ENCODE measurements around the gene CD34.

DNA sequence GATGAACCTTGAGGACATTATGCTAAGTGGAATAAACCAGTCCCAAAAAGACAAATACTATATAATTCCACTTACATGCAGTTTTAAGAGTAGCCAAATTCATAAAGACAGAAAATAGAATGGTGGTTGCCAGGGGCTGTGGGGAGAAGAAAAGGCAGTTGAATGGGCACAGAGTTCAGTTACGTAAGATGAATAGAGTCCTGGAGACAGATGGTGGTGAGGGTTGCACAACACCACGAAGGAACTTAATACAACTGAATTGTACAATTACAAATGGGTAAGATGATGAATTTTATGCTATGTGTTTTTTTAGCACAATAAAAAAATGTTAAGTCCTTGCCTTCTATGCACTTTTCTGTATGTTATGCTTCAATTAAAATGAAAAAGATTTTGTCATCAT, 66.6 kb downstream of the CD34 start:
- TF ChIP-seq, protein P1, sequence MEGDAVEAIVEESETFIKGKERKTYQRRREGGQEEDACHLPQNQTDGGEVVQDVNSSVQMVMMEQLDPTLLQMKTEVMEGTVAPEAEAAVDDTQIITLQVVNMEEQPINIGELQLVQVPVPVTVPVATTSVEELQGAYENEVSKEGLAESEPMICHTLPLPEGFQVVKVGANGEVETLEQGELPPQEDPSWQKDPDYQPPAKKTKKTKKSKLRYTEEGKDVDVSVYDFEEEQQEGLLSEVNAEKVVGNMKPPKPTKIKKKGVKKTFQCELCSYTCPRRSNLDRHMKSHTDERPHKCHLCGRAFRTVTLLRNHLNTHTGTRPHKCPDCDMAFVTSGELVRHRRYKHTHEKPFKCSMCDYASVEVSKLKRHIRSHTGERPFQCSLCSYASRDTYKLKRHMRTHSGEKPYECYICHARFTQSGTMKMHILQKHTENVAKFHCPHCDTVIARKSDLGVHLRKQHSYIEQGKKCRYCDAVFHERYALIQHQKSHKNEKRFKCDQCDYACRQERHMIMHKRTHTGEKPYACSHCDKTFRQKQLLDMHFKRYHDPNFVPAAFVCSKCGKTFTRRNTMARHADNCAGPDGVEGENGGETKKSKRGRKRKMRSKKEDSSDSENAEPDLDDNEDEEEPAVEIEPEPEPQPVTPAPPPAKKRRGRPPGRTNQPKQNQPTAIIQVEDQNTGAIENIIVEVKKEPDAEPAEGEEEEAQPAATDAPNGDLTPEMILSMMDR (IDR thresholded peaks at IDR 0.05), result no peak
- no peak for TF ChIP-seq POLR2A (IDR thresholded peaks at IDR 0.05)
